OCI-LY7 (cell line): ENCODE data around the gene VEZF1.

Experiments used
- CTCF ChIP-seq: fragments of 200-600 bp; sonication (generic); conservative IDR thresholded peaks from 2 replicates; pipeline ENCODE4 v1.5.1; 2014; ENCODE audit warnings: mild to moderate bottlenecking, antibody characterized with exemption, low read length, moderate library complexity, mixed read lengths
- EZH2phosphoT487 ChIP-seq: fragments of 200-600 bp; sonication (generic); IDR thresholded peaks from 2 replicates; pipeline ENCODE4 v1.6.1; 2018; ENCODE audit warnings: low read depth, borderline replicate concordance, mild to moderate bottlenecking, mixed run types, antibody characterized with exemption, low read length, moderate library complexity, mixed read lengths

GRCh38 chr17:58032691-58033415 is 44.8 kb upstream of the VEZF1 start:
- TF ChIP-seq CTCF (no peak), EZH2phosphoT487 (no peak)
